ENCODE data around the gene TPRG1L. TPM values are rescaled to one million over a fixed set of nuclear protein-coding genes. Genes with fewer than 3 reads are reported as not detected.

The TPRG1L gene
- total RNA-seq, 4 donors from 2014 or later: 33.9 to 45.1 (median 40.0) TPM

DNA sequence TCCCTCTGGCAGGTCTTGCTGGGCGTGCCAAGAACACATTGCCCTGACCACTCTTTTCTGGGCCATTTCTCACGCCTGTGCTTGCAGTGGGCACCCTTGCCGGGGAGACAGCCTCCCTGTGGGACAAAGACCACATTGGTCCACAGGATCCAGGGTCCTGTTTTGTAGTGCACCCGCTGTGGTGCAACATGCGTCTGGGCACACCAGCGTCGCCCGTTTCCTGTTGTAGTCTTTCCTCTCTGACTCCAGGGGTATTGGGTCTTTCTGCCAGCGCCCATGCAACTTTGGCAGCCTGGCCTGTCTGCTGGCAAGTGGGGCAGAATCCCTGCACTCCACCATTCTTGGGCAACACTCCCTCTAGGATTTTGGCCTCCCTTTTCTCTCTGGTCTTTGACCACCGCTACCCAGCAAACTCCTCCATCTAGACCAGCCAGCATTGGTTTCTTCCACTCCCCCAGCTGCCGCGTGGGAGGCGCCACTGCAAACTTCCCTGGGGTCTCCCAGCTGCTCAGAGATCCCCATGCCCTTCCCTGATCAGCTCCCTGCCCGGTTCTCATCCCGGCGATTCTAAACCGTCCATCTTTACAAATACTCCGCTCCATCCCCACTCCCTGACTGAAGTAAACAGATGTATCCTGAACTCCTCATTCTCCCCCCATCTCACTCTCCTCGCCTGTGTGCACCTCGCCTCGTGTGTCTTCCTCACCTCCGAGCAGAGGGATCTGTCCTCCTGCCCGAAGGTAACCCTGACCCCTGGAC, 1.2 kb upstream of the TPRG1L start:
- H3K27me3 ChIP-seq: no peaks in the 10 kb centered on the region
- TF ChIP-seq POLR2A (IDR thresholded peaks at IDR 0.05): no peak
- TF ChIP-seq, protein P1, sequence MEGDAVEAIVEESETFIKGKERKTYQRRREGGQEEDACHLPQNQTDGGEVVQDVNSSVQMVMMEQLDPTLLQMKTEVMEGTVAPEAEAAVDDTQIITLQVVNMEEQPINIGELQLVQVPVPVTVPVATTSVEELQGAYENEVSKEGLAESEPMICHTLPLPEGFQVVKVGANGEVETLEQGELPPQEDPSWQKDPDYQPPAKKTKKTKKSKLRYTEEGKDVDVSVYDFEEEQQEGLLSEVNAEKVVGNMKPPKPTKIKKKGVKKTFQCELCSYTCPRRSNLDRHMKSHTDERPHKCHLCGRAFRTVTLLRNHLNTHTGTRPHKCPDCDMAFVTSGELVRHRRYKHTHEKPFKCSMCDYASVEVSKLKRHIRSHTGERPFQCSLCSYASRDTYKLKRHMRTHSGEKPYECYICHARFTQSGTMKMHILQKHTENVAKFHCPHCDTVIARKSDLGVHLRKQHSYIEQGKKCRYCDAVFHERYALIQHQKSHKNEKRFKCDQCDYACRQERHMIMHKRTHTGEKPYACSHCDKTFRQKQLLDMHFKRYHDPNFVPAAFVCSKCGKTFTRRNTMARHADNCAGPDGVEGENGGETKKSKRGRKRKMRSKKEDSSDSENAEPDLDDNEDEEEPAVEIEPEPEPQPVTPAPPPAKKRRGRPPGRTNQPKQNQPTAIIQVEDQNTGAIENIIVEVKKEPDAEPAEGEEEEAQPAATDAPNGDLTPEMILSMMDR (IDR thresholded peaks at IDR 0.05): no peak
- DNase-seq: no peak
- H3K4me3 ChIP-seq (replicated peaks in 1 of 3): peak overlapping the region; percentile 75 to 97 (median 94)
- H3K4me1 ChIP-seq: peaks cover 20 to 35% of the 10 kb centered on the region in 2 donors
- H3K36me3 ChIP-seq: peaks cover 13 to 14% of the 10 kb centered on the region in 2 donors
- 36% methylated on average over 23 of the region's 23 CpGs for WGBS, 2 donors
- H3K9me3 ChIP-seq: no peaks in the 10 kb centered on the region
- peak overlapping the region in 1 of 3 donors; percentile 58 for H3K27ac ChIP-seq
- intact Hi-C loops (cut with DNase I): loop anchor here (5.0 kb wide), 1 partner anchor 171 kb away; the partner anchor contains the start of gene ARHGEF16

DNA sequence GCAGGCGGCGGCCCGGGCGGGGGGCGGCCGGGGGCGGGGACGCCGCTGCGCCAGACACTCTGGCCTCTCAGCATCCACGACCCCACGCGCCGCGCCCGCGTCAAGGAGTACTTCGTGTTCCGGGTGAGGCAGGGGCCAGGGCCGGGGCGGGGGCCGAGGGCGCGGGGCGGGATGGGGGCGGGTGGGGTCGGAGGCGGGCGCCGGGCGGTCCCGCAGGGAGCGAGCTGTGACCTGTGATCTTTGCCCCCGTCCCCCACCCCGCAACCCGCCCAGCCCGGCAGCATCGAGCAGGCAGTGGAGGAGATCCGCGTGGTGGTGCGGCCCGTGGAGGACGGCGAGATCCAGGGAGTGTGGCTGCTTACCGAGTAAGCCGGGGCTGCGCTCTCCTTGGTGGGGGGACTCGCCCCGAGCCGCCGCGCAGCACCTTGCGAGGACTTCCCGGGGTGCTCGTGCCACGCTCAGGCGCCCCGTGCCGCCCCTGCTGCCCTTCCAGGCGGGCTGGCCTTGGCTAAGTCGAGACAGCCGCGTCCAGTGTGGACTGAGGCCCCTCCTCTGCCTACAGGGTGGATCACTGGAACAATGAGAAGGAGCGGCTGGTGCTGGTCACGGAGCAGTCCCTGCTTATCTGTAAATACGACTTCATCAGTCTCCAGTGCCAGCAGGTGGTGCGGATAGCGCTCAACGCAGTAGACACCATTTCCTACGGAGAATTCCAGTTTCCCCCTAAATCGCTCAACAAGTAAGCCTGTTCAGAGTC, 514 bp downstream of the TPRG1L start:
- peaks cover 21 to 30% of the 10 kb centered on the region in 2 donors for H3K36me3 ChIP-seq
- TF ChIP-seq POLR2A (IDR thresholded peaks at IDR 0.05): no peak
- TF ChIP-seq, protein P1 (IDR thresholded peaks at IDR 0.05): no peak
- H3K4me3 ChIP-seq (replicated peaks in 1 of 3): peak overlapping the region; percentile 19 to 97 (median 37)
- intact Hi-C loops (cut with DNase I): no loop called here
- DNase-seq: peak; percentile 31 to 33
- 18 to 36% methylated on average over 6 to 13 of the region's 71 CpGs for WGBS, 2 donors
- peaks cover 20 to 26% of the 10 kb centered on the region in 2 donors for H3K4me1 ChIP-seq
- no peaks in the 10 kb centered on the region for H3K27me3 ChIP-seq
- peak overlapping the region in 2 of 3 donors; percentile 49 to 66 for H3K27ac ChIP-seq
- no peaks in the 10 kb centered on the region for H3K9me3 ChIP-seq

DNA sequence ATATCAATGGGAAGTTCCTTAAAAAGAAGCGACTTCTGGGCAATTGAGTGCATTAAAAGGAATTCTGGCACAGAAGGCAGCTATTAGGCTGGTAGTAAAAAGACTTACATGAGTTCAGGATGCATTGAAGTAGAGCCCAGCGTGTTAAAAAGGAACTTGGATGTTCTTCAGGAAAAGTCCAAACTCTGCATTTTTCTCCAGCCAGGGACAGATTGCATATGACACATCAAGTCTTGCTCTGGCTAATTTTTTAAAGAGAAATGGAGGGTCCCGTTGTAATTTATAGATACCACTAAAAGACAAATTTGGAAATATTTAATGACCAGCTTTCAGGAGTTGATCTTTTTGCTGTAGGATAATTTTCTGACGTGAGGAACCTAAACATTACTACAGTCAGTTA, 1.2 kb downstream of the TPRG1L start:
- H3K4me1 ChIP-seq: peaks cover 19 to 20% of the 10 kb centered on the region in 2 donors
- intact Hi-C loops (cut with DNase I): no loop called here
- no peak overlapping the region for H3K27ac ChIP-seq
- H3K27me3 ChIP-seq: no peaks in the 10 kb centered on the region
- no peak for DNase-seq
- H3K4me3 ChIP-seq (replicated peaks in 1 of 3): no peak overlapping the region
- no peak for TF ChIP-seq POLR2A (IDR thresholded peaks at IDR 0.05)
- TF ChIP-seq, protein P1 (IDR thresholded peaks at IDR 0.05): no peak
- no peaks in the 10 kb centered on the region for H3K9me3 ChIP-seq
- 84 to 87% methylated on average over 4 of the region's 4 CpGs for WGBS, 2 donors
- H3K36me3 ChIP-seq: peaks cover 21 to 30% of the 10 kb centered on the region in 2 donors

DNA sequence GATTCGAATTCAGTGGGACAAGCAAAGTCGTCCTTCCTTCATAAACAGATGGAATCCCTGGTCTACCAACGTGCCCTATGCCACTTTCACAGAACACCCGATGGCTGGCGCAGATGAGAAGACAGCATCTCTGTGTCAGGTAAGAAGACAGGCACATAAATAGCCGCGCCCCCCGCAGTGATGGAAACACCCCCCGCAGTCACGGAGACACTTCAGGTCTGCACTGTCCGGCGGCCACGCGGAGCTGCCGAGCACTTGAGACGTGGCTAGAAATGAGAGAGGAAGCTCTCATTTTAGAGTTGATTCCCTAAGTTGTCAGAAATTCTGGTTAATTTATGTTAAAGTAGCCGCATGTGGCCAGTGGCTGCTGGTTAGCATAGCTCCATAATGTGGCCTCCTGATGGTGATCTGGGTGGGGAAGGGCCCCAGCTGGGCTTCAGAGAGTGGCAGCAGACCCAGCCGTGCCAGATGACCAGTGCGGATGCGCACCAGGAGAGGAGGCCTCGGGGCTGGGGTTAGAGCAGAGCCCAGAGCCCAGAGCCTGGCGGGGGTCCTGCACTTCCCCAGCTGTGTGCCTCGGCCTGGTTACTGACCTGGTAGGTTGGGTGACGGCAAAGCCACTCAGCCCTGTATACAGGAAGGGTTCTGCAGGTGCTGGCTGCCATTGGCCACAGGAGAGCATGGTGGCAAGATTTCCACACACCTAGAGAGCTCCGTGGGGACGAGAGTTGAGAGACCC, 2.9 kb downstream of the TPRG1L start:
- Histone ChIP-seq H3K9me3 (no peaks in the 10 kb centered on the region), H3K27me3 (no peaks in the 10 kb centered on the region), H3K4me1 (peaks cover 19 to 20% of the 10 kb centered on the region in 2 donors), H3K36me3 (peaks cover 21 to 30% of the 10 kb centered on the region in 2 donors), H3K4me3 (replicated peaks in 1 of 3) (no peak overlapping the region), H3K27ac (no peak overlapping the region)
- 94 to 95% methylated on average over 21 to 26 of the region's 26 CpGs for WGBS, 2 donors
- intact Hi-C loops (cut with DNase I): no loop called here
- DNase-seq: no peak
- no peak for TF ChIP-seq POLR2A (IDR thresholded peaks at IDR 0.05)
- TF ChIP-seq, protein P1 (IDR thresholded peaks at IDR 0.05): no peak
